Stimulated activated CD8-positive, alpha-beta memory T cell treated with anti-CD3 and anti-CD28 coated beads, Interleukin-4, amount 100 ng/mL, for 24 hours (primary cell): Measurements from ENCODE around the gene ALG3.
"Not testable (repeated sequence)": the region's sequence is repeated elsewhere in the genome, so short reads cannot be mapped to it uniquely, and the experiment has no call there.

Source experiments
- DNase-seq: peaks from one replicate; pipeline ENCODE4 v3.0.0-alpha.2; 2020; ENCODE audit warnings: low read depth

ALG3 gene

DNA sequence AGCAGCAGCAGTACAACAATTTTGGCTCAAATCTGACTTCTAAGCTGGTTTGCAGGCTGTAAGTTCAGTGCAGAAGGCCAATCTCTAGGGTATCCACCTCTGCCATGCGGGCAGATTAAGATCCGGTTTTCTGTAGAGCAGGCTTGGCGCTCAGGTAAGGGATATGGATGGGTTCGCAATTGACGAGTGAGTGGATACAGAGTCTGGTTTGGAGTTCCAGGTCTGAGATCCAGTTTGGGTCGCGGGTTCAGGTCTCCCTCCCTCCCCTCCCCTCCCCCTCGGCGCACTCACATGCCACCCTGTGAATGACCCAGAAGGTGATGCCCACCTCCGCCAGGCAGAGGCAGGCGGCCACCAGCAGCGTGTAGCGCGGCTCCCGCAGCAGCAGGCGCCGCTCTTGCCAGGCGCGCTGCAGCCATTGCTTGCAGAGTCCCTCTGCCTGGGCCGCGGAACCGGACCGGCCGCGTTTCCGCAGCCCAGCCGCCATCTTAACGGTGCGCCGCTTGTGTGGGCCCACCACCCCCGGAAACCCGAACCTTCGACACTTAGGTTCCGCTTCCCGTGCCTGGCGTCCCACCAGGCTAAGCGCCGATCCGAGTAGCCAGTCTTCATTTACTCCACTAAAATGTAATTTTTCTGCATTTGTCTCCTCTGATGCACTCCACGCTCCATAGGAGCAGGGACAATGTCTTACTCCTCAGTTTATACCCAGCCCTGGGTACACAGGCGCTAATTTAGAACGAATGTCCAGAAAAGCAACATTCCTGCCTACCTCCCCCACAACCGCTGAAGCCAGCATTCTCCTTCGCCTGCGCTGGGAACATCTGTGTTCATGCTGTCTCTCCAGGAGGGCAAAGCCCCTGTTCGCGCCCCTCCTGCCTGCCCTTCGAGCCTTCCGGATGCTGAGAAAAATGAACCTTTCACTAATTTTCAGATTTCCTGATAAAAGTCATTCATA, at the start of gene ALG3:
TSS of gene ALG3 (minus strand) at position 509 of the 958 bp plus-strand sequence. CDS start at position 487, 22 bp downstream.
- DNase-seq, result peak; percentile 80

DNA sequence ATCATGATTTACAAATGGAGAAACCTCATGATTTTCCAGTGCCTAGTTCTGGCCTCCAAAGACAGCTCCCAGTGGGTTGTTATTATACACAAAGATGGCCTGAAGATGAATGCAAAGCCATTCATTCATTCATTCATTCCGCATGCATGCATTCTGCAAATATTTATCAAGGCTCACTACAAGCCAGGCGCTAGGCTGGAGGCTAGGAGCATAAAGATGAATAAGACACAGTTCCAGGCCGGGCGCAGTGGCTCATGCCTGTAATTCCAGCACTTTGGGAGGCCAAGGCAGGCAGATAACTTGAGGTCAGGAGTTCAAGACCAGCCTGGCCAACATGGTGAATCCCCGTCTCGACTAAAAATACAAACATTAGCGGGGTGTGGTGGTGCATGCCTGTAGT, 47.9 kb upstream of the ALG3 start:
- no peak for DNase-seq

GRCh38 chr3:184295771-184296170, 47.0 kb upstream of the ALG3 start:
- no peak for DNase-seq

DNA sequence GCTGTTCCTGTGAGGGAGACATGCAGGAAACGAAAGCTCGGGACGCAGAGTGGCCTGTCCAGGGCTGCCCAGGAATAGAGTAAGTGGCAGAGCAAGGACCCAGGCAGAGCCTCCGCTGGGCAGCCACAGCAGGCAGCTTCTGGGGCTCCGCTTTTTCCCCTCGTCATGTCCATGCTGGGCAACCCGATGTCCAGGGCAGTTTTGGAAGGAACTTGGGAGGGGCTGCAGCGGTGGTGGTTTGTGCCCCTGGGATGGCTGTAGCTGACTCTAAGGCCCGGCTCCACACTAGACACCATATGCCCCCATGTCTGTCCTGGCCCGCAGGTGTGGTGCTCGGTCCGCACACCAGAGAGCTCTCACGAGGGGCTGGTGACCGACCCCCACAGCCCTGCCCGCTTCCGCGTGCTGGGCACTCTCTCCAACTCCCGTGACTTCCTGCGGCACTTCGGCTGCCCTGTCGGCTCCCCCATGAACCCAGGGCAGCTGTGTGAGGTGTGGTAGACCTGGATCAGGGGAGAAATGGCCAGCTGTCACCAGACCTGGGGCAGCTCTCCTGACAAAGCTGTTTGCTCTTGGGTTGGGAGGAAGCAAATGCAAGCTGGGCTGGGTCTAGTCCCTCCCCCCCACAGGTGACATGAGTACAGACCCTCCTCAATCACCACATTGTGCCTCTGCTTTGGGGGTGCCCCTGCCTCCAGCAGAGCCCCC, 43.1 kb upstream of the ALG3 start:
- no peak for DNase-seq

DNA sequence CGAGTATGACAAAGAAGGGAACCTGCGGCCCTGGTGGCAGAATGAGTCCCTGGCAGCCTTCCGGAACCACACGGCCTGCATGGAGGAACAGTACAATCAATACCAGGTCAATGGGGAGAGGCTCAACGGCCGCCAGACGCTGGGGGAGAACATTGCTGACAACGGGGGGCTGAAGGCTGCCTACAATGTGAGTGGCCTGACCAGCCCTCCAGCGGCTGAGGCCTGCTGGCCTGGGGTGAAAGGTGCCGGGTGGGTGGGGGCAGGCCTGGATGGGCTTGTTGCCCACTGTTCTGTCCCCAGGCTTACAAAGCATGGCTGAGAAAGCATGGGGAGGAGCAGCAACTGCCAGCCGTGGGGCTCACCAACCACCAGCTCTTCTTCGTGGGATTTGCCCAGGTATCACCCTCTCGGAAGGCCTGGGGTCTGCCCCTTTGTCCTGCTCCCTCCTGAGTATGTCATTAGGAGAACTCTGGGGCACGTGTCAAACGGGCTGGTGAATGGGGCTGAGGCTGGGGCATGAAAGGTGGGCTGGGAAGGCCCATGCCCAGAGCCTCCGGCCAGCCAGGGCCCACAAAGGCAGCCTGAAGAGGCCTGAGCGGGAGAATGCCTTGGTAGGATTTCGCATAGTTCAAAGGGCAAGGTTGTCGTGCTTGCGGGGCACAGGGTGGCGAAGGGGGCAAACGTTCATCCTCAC, 42.4 kb upstream of the ALG3 start:
- no peak for DNase-seq

DNA sequence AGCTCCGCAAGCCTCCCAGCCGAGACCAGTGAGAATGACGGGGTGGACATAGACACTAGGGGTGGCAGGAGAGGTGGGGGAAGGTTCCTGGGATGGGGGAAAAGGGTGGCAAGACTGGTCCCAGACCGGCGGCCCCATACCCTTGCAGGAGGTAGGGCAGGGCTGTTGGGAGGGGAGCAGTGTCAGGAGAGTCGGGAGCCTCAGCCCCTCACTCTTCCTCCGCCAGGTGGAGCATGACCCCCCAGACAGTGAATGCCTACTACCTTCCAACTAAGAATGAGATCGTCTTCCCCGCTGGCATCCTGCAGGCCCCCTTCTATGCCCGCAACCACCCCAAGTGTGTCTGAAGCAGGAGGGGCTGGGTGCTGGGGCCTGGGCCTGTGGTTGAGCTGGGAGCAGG, 41.6 kb upstream of the ALG3 start:
- no peak for DNase-seq

DNA sequence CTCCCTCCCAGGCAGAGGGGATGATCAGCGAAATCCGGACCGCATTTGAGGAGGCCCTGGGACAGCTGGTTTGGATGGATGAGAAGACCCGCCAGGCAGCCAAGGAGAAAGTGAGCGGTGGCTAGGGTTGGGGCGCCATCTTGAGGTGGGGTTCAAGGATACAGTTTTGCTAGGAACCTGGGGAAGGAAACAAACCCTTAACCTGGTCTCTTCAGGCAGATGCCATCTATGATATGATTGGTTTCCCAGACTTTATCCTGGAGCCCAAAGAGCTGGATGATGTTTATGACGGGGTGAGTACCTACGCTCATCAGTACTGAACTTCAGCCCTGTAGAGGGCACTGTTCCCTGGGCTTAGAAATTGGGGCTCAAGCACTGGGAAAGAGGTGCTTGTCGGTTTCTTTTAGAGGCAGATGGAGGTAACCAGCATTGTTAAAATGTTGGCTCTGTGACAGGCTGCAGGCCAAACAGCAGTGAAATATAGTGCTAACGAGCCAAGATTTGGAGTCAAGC, 40.7 kb upstream of the ALG3 start:
- peak; percentile 50 for DNase-seq

DNA sequence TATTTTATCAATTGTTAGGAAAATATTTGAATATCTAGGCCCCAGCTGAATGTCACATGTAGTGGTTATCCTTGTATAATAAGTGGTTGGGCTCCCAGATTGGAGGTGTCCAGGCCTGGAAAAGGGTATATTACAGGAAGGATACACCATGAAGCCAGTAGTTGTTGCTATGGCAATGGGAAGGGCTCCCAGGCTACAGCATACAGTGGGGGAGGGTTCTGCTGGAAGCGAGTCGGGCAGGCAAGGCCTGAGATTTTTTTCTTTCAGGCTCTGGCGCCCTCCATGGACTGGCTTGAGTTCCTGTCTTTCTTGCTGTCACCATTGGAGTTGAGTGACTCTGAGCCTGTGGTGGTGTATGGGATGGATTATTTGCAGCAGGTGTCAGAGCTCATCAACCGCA, 35.9 kb upstream of the ALG3 start:
- DNase-seq, result no peak

DNA sequence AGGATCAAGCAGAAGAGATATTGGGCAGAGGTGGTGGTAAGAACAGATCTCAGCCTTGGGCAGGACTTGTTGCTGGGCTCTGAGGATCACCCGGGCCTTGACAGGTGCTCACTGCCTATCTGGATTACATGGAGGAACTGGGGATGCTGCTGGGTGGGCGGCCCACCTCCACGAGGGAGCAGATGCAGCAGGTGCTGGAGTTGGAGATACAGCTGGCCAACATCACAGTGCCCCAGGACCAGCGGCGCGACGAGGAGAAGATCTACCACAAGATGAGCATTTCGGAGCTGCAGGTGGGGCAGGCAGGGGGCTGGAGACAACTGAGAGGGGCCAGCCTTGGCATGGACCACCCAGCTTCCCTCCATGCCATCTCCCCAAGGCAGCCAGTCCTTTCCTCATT, 34.9 kb upstream of the ALG3 start:
- no peak for DNase-seq

DNA sequence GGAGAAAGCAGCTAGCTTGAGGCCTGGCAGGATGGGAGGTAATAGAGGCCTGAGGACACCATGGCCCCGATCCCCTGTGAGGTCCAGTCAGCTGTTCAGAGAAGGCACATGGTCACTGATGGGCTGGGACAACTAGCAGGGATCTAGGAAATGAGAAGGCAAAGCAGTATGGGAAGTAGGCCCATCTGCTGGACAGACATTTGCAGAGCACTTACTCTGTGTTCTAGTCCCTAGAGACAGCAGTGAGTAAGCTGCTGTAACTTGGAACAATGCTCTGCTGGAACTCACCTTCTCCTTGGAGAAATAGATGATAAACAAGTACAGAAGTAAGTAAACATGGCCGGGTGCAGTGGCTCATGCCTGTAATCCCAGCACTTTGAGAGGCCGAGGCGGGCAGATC, 34.2 kb upstream of the ALG3 start:
- no peak for DNase-seq

- DNase-seq, result no peak
Observed at GRCh38 chr3:184277366-184277765, 28.6 kb upstream of the ALG3 start.

GRCh38 chr3:184275961-184276910, 27.5 kb upstream of the ALG3 start, which contains the start of gene ECE2:
ECE2 (plus strand) TSS chr3:184276022; CDS start chr3:184276154, 132 bp downstream.
- no peak for DNase-seq

- no peak for DNase-seq
Observed at GRCh38 chr3:184275381-184275701, 26.6 kb upstream of the ALG3 start.

DNA sequence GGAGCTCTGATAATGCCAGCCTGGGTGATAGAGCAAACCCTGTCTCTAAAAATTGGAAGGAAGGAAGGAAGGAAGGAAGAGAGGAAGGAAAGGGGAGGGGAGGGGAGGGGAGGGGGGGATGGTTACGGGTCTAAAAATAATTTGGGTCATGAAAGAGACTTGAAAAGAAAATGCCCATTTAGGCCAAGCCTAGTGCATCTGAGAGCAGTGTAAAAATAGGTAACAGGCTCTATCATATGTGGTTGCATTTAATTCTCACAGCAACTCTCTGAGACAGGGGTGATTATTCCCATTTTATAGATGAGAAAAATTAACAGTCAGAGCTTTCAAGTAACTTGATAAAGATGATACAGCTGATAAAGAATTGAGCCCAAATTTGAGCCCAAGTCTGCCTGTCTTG, 23.5 kb upstream of the ALG3 start:
- no peak for DNase-seq

DNA sequence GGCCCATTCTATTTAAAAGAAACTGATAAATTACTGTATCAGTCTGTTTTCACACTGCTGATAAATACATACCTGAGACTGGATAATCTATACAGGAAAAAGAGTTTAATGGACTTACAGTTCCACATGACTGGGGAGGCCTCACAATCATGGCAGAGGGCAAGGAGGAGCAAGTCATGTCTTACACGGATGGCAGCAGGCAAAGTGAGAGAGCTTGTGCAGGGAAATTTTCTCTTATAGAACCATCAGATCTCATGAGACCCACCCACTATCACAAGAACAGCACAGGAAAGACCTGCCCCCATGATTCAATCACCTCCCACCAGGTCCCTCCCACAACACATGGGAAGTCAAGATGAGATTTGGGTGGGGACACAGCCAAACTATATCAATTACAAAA, 18.5 kb upstream of the ALG3 start:
- DNase-seq, result not testable (repeated sequence)

DNA sequence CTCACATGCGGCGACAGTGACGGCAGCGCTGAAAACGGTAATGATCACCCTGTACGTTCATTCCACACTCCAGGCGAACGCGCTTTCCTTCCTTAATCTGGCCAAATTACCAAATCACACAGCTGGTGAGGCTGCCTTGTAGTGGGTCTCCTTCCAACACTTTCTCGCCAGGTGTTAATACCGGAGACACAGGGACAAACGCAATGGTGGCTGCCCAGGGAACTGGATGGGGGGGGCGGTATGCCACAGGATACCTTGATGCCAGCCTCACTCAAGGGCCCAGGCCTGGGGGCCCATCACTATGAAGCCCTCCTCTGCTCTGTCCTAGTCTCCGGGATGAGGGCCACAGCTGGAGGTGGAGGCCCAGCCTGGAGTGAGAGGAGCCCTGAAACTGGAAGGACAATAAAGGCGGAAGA, 14.0 kb upstream of the ALG3 start:
- DNase-seq, result no peak

DNA sequence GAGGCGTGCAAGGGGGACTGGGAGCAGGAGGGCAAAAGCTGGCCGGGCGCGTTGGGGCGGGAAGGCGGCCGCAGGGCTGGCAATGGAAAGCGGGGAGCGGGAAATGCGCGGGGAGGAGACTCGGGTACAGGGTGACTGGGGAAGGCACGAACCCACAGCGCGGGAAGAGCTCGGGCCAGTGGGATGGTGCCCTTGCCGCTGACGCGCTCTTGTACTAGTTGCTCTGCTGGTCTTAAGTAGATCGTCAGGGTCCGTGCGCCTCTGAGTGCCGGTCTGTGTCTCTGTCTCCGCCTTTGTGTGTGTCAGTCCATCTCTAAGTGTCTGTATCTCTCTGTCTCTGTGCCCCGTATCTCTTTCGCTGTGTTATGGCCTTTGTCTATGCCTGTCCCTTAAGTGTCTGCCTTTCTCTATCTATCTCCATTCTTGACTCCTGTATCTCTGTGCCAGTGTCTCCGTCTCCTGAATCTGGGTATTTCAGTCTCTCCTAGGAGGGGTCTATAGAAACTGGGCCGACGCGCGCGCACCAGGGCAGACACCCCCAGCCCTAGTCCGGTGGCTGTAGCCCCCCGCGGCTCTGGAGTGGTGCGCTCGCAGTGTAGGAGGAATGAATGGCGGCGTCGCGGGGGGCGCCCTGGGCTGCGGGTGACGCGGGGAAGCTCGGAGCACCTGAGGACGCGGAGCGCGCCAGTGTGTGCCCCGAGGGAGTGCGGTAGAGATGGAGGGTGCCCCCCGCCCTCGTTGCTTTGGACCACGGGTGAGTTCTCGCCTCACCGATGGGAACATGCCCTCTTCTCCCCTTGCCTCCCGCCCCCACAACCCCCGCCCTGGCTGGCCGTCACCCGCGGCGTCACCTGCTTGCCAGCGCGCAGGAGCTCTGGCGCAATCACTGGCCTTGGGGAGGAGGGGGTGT, 13.3 kb upstream of the ALG3 start:
- DNase-seq, result no peak

- no peak for DNase-seq
Observed at GRCh38 chr3:184261270-184261853, 12.6 kb upstream of the ALG3 start, which contains the start of gene CAMK2N2. CAMK2N2 (minus strand) TSS chr3:184261553; CDS start chr3:184261285, 268 bp downstream.

DNA sequence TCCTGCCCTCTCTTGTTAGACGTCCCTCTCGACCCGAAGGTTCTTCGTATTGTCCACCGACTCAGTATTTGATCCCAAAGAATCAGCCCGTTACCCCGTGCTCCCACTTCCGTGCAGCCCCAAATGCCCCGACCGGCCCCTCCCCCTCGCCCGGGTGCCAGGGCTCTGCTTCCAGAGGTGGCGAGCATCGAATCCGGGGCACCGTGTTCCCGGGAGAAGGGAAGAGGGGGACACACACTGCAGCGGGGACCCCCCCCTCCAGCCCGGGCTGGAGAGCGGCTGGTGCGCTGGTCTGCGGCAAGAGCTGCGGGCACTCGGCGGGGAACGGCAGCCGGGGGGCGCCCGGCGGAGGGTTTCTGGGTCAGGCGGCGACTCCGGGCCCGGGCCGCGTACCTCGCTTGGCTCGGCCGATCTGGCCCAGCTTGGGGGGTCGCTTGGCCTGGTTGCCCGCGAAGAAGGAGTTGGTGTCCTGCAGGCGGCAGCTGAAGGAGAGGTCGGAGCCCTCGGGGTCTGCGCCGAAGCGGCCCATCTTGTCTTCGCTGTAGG, 12.0 kb upstream of the ALG3 start:
- no peak for DNase-seq
